Measurements from ENCODE around the gene CKAP5. TPM values are rescaled to one million over a fixed set of nuclear protein-coding genes. Genes with fewer than 3 reads are reported as not detected.

The CKAP5 gene
- total RNA-seq, 1 donor from 2014 or later, result 94.3 TPM

- Mint-ChIP-seq H3K9me3 (ENCODE audit: low read depth) (no peaks in the 10 kb centered on the region), H3K27ac (ENCODE audit: unreplicated experiment) (no peak overlapping the region), H3K4me1 (ENCODE audit: low read depth) (peaks cover 13% of the 10 kb centered on the region), H3K27me3 (ENCODE audit: low read depth) (no peaks in the 10 kb centered on the region), H3K4me3 (ENCODE audit: unreplicated experiment) (no peak overlapping the region), H3K36me3 (ENCODE audit: low read depth) (no peaks in the 10 kb centered on the region)
- DNase-seq (ENCODE audit: low spot score), result no peak
- TF ChIP-seq CTCF (IDR thresholded peaks at IDR 0.05), result no peak
Measured at GRCh38 chr11:46725338-46726205, 120.5 kb downstream of the CKAP5 start.

- no peak for DNase-seq (ENCODE audit: low spot score)
Measured at GRCh38 chr11:46724088-46724487, 122.0 kb downstream of the CKAP5 start.

GRCh38 chr11:46723359-46723680 is 122.8 kb downstream of the CKAP5 start:
- no peaks in the 10 kb centered on the region for H3K36me3 Mint-ChIP-seq (ENCODE audit: low read depth)
- no peak for TF ChIP-seq CTCF (IDR thresholded peaks at IDR 0.05)
- no peak for DNase-seq (ENCODE audit: low spot score)
- H3K9me3 Mint-ChIP-seq (ENCODE audit: low read depth), result no peaks in the 10 kb centered on the region
- peaks cover 18% of the 10 kb centered on the region for H3K4me1 Mint-ChIP-seq (ENCODE audit: low read depth)
- H3K27me3 Mint-ChIP-seq (ENCODE audit: low read depth), result no peaks in the 10 kb centered on the region
- no peak overlapping the region for H3K27ac Mint-ChIP-seq (ENCODE audit: unreplicated experiment)
- H3K4me3 Mint-ChIP-seq (ENCODE audit: unreplicated experiment), result no peak overlapping the region

More at GRCh38 chr11:46724088-46724487, 122.0 kb downstream of the CKAP5 start:
- Mint-ChIP-seq H3K36me3 (ENCODE audit: low read depth) (no peaks in the 10 kb centered on the region), H3K9me3 (ENCODE audit: low read depth) (no peaks in the 10 kb centered on the region), H3K4me1 (ENCODE audit: low read depth) (peaks cover 14% of the 10 kb centered on the region), H3K27ac (ENCODE audit: unreplicated experiment) (peak overlapping the region; percentile 71), H3K4me3 (ENCODE audit: unreplicated experiment) (no peak overlapping the region), H3K27me3 (ENCODE audit: low read depth) (no peaks in the 10 kb centered on the region)
- no peak for TF ChIP-seq CTCF (IDR thresholded peaks at IDR 0.05)

GRCh38 chr11:46722566-46723358 is 123.3 kb downstream of the CKAP5 start:
- no peaks in the 10 kb centered on the region for H3K36me3 Mint-ChIP-seq (ENCODE audit: low read depth)
- DNase-seq (ENCODE audit: low spot score), result no peak
- TF ChIP-seq CTCF (IDR thresholded peaks at IDR 0.05), result no peak
- H3K27ac Mint-ChIP-seq (ENCODE audit: unreplicated experiment), result no peak overlapping the region
- H3K9me3 Mint-ChIP-seq (ENCODE audit: low read depth), result no peaks in the 10 kb centered on the region
- H3K4me1 Mint-ChIP-seq (ENCODE audit: low read depth), result peaks cover 22% of the 10 kb centered on the region
- no peaks in the 10 kb centered on the region for H3K27me3 Mint-ChIP-seq (ENCODE audit: low read depth)
- H3K4me3 Mint-ChIP-seq (ENCODE audit: unreplicated experiment), result no peak overlapping the region

- no peak for DNase-seq (ENCODE audit: low spot score)
- no peaks in the 10 kb centered on the region for H3K9me3 Mint-ChIP-seq (ENCODE audit: low read depth)
- H3K4me3 Mint-ChIP-seq (ENCODE audit: unreplicated experiment), result no peak overlapping the region
- no peak for TF ChIP-seq CTCF (IDR thresholded peaks at IDR 0.05)
- H3K4me1 Mint-ChIP-seq (ENCODE audit: low read depth), result peaks cover 22% of the 10 kb centered on the region
- H3K27me3 Mint-ChIP-seq (ENCODE audit: low read depth), result no peaks in the 10 kb centered on the region
- no peaks in the 10 kb centered on the region for H3K36me3 Mint-ChIP-seq (ENCODE audit: low read depth)
- H3K27ac Mint-ChIP-seq (ENCODE audit: unreplicated experiment), result no peak overlapping the region
Measured at GRCh38 chr11:46721286-46721685, 124.8 kb downstream of the CKAP5 start.
